ENCODE measurements around the gene EIF3B. TPM values are rescaled to one million over a fixed set of nuclear protein-coding genes. Genes with fewer than 3 reads are reported as not detected.

Gene EIF3B
- total and polyA plus RNA-seq, 4 donors, result 27.4 to 98.8 (median 60.8) TPM

GRCh38 chr7:2409745-2410414 is 55.3 kb downstream of the EIF3B start:
- no peak for TF ChIP-seq MAX (IDR thresholded peaks at IDR 0.05)
- no peak for TF ChIP-seq REST (IDR thresholded peaks at IDR 0.05)
- no peak for TF ChIP-seq NR2F2 (IDR thresholded peaks at IDR 0.05)
- TF ChIP-seq ZBTB33 (IDR thresholded peaks at IDR 0.05), result no peak
- H3K9ac ChIP-seq (ENCODE audit: low read depth in 1 of 2, low read length in 2 of 2), result no peak overlapping the region
- H3K36me3 ChIP-seq (ENCODE audit: control insufficient read depth in 4 of 4, insufficient read depth in 3 of 4, low read depth in 1 of 4, low read length in 3 of 4), result no peaks in the 10 kb centered on the region
- no peaks in the 10 kb centered on the region for H3K9me3 ChIP-seq (ENCODE audit: control insufficient read depth in 4 of 4, low read length in 3 of 4)
- H3K4me1 ChIP-seq (ENCODE audit: control insufficient read depth in 4 of 4, insufficient read depth in 4 of 4, low read length in 3 of 4), result peaks cover 2 to 17% (median 9%) of the 10 kb centered on the region in 4 donors
- H3K4me3 ChIP-seq (ENCODE audit: low read depth in 1 of 3, low read length in 3 of 3), result no peak overlapping the region
- WGBS, result 74% methylated on average over 15 of the region's 15 CpGs
- no peak for DNase-seq (ENCODE audit: low spot score)
- H3K27me3 ChIP-seq (ENCODE audit: control insufficient read depth in 4 of 4, insufficient read depth in 4 of 4, low read length in 3 of 4), result no peaks in the 10 kb centered on the region
- peak overlapping the region; percentile 6 to 16 for H3K27ac ChIP-seq (ENCODE audit: low read depth in 1 of 2, low read length in 2 of 2)

- Histone ChIP-seq H3K27me3 (ENCODE audit: control insufficient read depth in 4 of 4, insufficient read depth in 4 of 4, low read length in 3 of 4) (no peaks in the 10 kb centered on the region), H3K4me3 (ENCODE audit: low read depth in 1 of 3, low read length in 3 of 3) (no peak overlapping the region), H3K9ac (ENCODE audit: low read depth in 1 of 2, low read length in 2 of 2) (no peak overlapping the region), H3K4me1 (ENCODE audit: control insufficient read depth in 4 of 4, insufficient read depth in 4 of 4, low read length in 3 of 4) (peaks cover 0 to 9% (median 4%) of the 10 kb centered on the region in 4 donors), H3K9me3 (ENCODE audit: control insufficient read depth in 4 of 4, low read length in 3 of 4) (no peaks in the 10 kb centered on the region), H3K36me3 (ENCODE audit: control insufficient read depth in 4 of 4, insufficient read depth in 3 of 4, low read depth in 1 of 4, low read length in 3 of 4) (no peaks in the 10 kb centered on the region), H3K27ac (ENCODE audit: low read depth in 1 of 2, low read length in 2 of 2) (no peak overlapping the region)
- WGBS, result 100% methylated on average over 1 of the region's 1 CpG
- TF ChIP-seq RAD21 (IDR thresholded peaks at IDR 0.05) (no peak), FOXA1 (IDR thresholded peaks at IDR 0.05) (no peak)
- DNase-seq (ENCODE audit: low spot score), result no peak
Measured at GRCh38 chr7:2411049-2411448, 56.4 kb downstream of the EIF3B start.

GRCh38 chr7:2411815-2412586 is 57.4 kb downstream of the EIF3B start:
- H3K27me3 ChIP-seq (ENCODE audit: control insufficient read depth in 4 of 4, insufficient read depth in 4 of 4, low read length in 3 of 4), result no peaks in the 10 kb centered on the region
- 53% methylated on average over 12 of the region's 12 CpGs for WGBS
- no peak for TF ChIP-seq MAX (IDR thresholded peaks at IDR 0.05)
- no peak for TF ChIP-seq HNF4A (conservative IDR thresholded peaks at IDR 0.05)
- no peak for TF ChIP-seq NR2F2 (IDR thresholded peaks at IDR 0.05)
- TF ChIP-seq RXRA (IDR thresholded peaks at IDR 0.05), result no peak
- no peak for TF ChIP-seq CTCF (IDR thresholded peaks at IDR 0.05; ENCODE audit: low read depth, low read length, missing input control)
- no peak for TF ChIP-seq TAF1 (conservative IDR thresholded peaks at IDR 0.05)
- no peak for TF ChIP-seq FOXA2 (IDR thresholded peaks at IDR 0.05)
- no peak for TF ChIP-seq ATF3 (IDR thresholded peaks at IDR 0.05)
- TF ChIP-seq FOXA1 (IDR thresholded peaks at IDR 0.05), result no peak
- no peak for TF ChIP-seq ZBTB33 (IDR thresholded peaks at IDR 0.05)
- no peak for TF ChIP-seq HNF4G (IDR thresholded peaks at IDR 0.05)
- TF ChIP-seq EGR1 (IDR thresholded peaks at IDR 0.05; ENCODE audit: low read depth in 2 of 2), result no peak
- no peak for TF ChIP-seq JUND (IDR thresholded peaks at IDR 0.05)
- H3K36me3 ChIP-seq (ENCODE audit: control insufficient read depth in 4 of 4, insufficient read depth in 3 of 4, low read depth in 1 of 4, low read length in 3 of 4), result no peaks in the 10 kb centered on the region
- peaks cover 0 to 9% (median 3%) of the 10 kb centered on the region in 4 donors for H3K4me1 ChIP-seq (ENCODE audit: control insufficient read depth in 4 of 4, insufficient read depth in 4 of 4, low read length in 3 of 4)
- H3K9me3 ChIP-seq (ENCODE audit: control insufficient read depth in 4 of 4, low read length in 3 of 4), result no peaks in the 10 kb centered on the region
- H3K27ac ChIP-seq (ENCODE audit: low read depth in 1 of 2, low read length in 2 of 2), result no peak overlapping the region
- H3K4me3 ChIP-seq (ENCODE audit: low read depth in 1 of 3, low read length in 3 of 3), result no peak overlapping the region
- DNase-seq (ENCODE audit: low spot score), result no peak
- H3K9ac ChIP-seq (ENCODE audit: low read depth in 1 of 2, low read length in 2 of 2), result no peak overlapping the region

Measured in liver (tissue), 9 donors.